ENCODE measurements around the gene OR11H6.
"Not testable (repeated sequence)": the region's sequence is repeated elsewhere in the genome, so short reads cannot be mapped to it uniquely, and the experiment has no call there.

Gene OR11H6

DNA sequence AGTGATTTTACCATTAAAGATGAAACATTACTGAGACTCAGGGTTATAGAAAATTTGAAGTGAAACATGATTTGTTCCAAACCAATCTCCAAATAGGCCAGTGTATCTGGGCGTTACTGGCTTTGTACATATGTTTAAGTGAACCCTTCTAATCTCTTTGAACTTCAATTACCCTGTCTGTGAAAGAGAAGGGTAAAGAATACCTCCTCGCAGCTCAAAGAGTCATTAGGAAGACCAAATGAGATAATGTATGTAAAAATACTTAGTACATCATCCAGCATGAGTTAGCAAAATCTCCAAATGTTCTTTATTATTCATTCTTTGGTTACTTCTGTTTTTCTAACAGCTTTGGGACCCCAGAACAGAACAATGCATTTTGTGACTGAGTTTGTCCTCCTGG lies at the start of gene OR11H6:
Gene OR11H6, plus strand, starts transcription at position 301 of the 400 bp plus-strand sequence. Its CDS starts 0 bp downstream, at position 301.
- Histone ChIP-seq H3K36me3 (ENCODE audit: control insufficient read depth in 5 of 5, insufficient read depth in 5 of 5, low read length in 5 of 5) (no peaks in the 10 kb centered on the region), H3K4me1 (ENCODE audit: control insufficient read depth in 5 of 5, insufficient read depth in 5 of 5, low read length in 5 of 5) (peaks cover 0 to 1% (median 0%) of the 10 kb centered on the region in 5 donors), H3K27ac (ENCODE audit: low read depth, low read length) (no peak within 1 kb of the TSS), H3K4me3 (ENCODE audit: low read depth in 1 of 5, low read length in 5 of 5) (no peak within 1 kb of the TSS), H3K9ac (ENCODE audit: low read length in 5 of 5) (no peak within 1 kb of the TSS), H3K9me3 (ENCODE audit: control insufficient read depth in 5 of 5, low read length in 5 of 5) (peaks cover 0 to 3% (median 0%) of the 10 kb centered on the region in 5 donors), H3K27me3 (ENCODE audit: control insufficient read depth in 5 of 5, insufficient read depth in 4 of 5, low read length in 5 of 5) (no peaks in the 10 kb centered on the region)

- H3K27me3 ChIP-seq (ENCODE audit: control insufficient read depth in 5 of 5, insufficient read depth in 4 of 5, low read length in 5 of 5); H3K36me3 ChIP-seq (ENCODE audit: control insufficient read depth in 5 of 5, insufficient read depth in 5 of 5, low read length in 5 of 5); H3K9ac ChIP-seq (ENCODE audit: low read length in 5 of 5); H3K4me1 ChIP-seq (ENCODE audit: control insufficient read depth in 5 of 5, insufficient read depth in 5 of 5, low read length in 5 of 5); H3K27ac ChIP-seq (ENCODE audit: low read depth, low read length); H3K4me3 ChIP-seq (ENCODE audit: low read depth in 1 of 5, low read length in 5 of 5); H3K9me3 ChIP-seq (ENCODE audit: control insufficient read depth in 5 of 5, low read length in 5 of 5): not testable (repeated sequence)
Measured at GRCh38 chr14:20174205-20174604, 49.3 kb upstream of the OR11H6 start.

DNA sequence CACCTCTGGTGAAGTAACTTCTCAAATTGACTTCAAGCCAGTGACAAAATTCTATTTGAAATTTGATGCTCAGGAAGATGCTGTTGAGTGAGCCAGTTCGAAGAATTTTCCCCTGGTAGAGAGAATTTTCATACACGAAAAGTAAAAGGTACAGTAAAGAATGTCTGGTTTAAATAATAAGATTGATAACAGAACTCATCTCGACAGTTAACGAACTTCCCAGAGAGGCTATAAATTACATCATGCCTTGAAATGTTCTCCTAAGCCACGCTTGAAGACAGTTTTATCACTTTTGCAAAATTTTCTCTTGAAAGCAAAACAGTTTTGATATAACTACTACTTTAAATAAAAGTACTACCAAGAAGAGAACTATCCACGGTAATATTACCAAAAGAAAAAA lies 47.2 kb upstream of the OR11H6 start:
- H3K4me3 ChIP-seq (ENCODE audit: low read depth in 1 of 5, low read length in 5 of 5) = no peak overlapping the region
- H3K27ac ChIP-seq (ENCODE audit: low read depth, low read length) = no peak overlapping the region
- peaks cover 0 to 4% (median 0%) of the 10 kb centered on the region in 5 donors for H3K4me1 ChIP-seq (ENCODE audit: control insufficient read depth in 5 of 5, insufficient read depth in 5 of 5, low read length in 5 of 5)
- no peaks in the 10 kb centered on the region for H3K27me3 ChIP-seq (ENCODE audit: control insufficient read depth in 5 of 5, insufficient read depth in 4 of 5, low read length in 5 of 5)
- no peaks in the 10 kb centered on the region for H3K36me3 ChIP-seq (ENCODE audit: control insufficient read depth in 5 of 5, insufficient read depth in 5 of 5, low read length in 5 of 5)
- no peak overlapping the region for H3K9ac ChIP-seq (ENCODE audit: low read length in 5 of 5)
- peaks cover 0 to 3% (median 0%) of the 10 kb centered on the region in 5 donors for H3K9me3 ChIP-seq (ENCODE audit: control insufficient read depth in 5 of 5, low read length in 5 of 5)

DNA sequence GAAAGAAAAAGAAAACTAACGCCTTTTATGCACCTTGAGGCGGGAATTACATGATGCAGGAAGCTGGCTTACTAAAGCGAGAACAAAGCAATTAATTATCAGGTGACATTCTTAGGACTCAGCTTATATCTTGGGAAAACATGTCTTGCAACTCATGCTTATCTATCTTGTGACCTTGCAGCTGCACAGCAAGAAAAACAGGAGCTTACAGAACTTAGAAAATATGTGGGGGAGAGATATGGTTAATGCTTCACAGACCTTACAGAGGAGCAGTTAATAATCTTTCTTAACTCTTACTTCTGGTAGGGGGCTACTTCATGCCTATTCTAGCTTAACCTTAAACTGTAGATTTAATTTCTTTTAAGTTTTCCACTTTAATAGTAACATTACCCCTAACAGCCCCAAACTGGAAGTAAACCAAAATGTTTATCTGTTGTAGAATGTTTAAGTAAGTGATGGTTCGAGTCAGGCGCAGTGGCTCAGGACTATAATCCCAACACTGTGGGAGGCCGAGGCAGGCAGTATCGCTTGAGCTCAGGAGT lies 46.0 kb upstream of the OR11H6 start:
- Histone ChIP-seq H3K36me3 (ENCODE audit: control insufficient read depth in 5 of 5, insufficient read depth in 5 of 5, low read length in 5 of 5) (no peaks in the 10 kb centered on the region), H3K4me1 (ENCODE audit: control insufficient read depth in 5 of 5, insufficient read depth in 5 of 5, low read length in 5 of 5) (peaks cover 0 to 4% (median 0%) of the 10 kb centered on the region in 5 donors), H3K27ac (ENCODE audit: low read depth, low read length) (no peak overlapping the region), H3K27me3 (ENCODE audit: control insufficient read depth in 5 of 5, insufficient read depth in 4 of 5, low read length in 5 of 5) (no peaks in the 10 kb centered on the region), H3K9me3 (ENCODE audit: control insufficient read depth in 5 of 5, low read length in 5 of 5) (peaks cover 0 to 3% (median 0%) of the 10 kb centered on the region in 5 donors), H3K9ac (ENCODE audit: low read length in 5 of 5) (no peak overlapping the region), H3K4me3 (ENCODE audit: low read depth in 1 of 5, low read length in 5 of 5) (no peak overlapping the region)

GRCh38 chr14:20179218-20179617 lies 44.3 kb upstream of the OR11H6 start:
- Histone ChIP-seq H3K27ac (ENCODE audit: low read depth, low read length) (no peak overlapping the region), H3K4me1 (ENCODE audit: control insufficient read depth in 5 of 5, insufficient read depth in 5 of 5, low read length in 5 of 5) (peaks cover 0 to 4% (median 0%) of the 10 kb centered on the region in 5 donors), H3K4me3 (ENCODE audit: low read depth in 1 of 5, low read length in 5 of 5) (no peak overlapping the region), H3K27me3 (ENCODE audit: control insufficient read depth in 5 of 5, insufficient read depth in 4 of 5, low read length in 5 of 5) (no peaks in the 10 kb centered on the region), H3K36me3 (ENCODE audit: control insufficient read depth in 5 of 5, insufficient read depth in 5 of 5, low read length in 5 of 5) (no peaks in the 10 kb centered on the region), H3K9me3 (ENCODE audit: control insufficient read depth in 5 of 5, low read length in 5 of 5) (peaks cover 0 to 3% (median 0%) of the 10 kb centered on the region in 5 donors), H3K9ac (ENCODE audit: low read length in 5 of 5) (no peak overlapping the region)

- Histone ChIP-seq H3K9me3 (ENCODE audit: control insufficient read depth in 5 of 5, low read length in 5 of 5) (peaks cover 0 to 3% (median 0%) of the 10 kb centered on the region in 5 donors), H3K27me3 (ENCODE audit: control insufficient read depth in 5 of 5, insufficient read depth in 4 of 5, low read length in 5 of 5) (no peaks in the 10 kb centered on the region), H3K36me3 (ENCODE audit: control insufficient read depth in 5 of 5, insufficient read depth in 5 of 5, low read length in 5 of 5) (no peaks in the 10 kb centered on the region), H3K9ac (ENCODE audit: low read length in 5 of 5) (no peak overlapping the region), H3K27ac (ENCODE audit: low read depth, low read length) (no peak overlapping the region), H3K4me3 (ENCODE audit: low read depth in 1 of 5, low read length in 5 of 5) (no peak overlapping the region), H3K4me1 (ENCODE audit: control insufficient read depth in 5 of 5, insufficient read depth in 5 of 5, low read length in 5 of 5) (peaks cover 0 to 4% (median 0%) of the 10 kb centered on the region in 5 donors)
Measured at GRCh38 chr14:20179880-20180279, 43.6 kb upstream of the OR11H6 start.

GRCh38 chr14:20180486-20180885 lies 43.0 kb upstream of the OR11H6 start:
- H3K27me3 ChIP-seq (ENCODE audit: control insufficient read depth in 5 of 5, insufficient read depth in 4 of 5, low read length in 5 of 5) = no peaks in the 10 kb centered on the region
- no peaks in the 10 kb centered on the region for H3K36me3 ChIP-seq (ENCODE audit: control insufficient read depth in 5 of 5, insufficient read depth in 5 of 5, low read length in 5 of 5)
- H3K4me1 ChIP-seq (ENCODE audit: control insufficient read depth in 5 of 5, insufficient read depth in 5 of 5, low read length in 5 of 5) = peaks cover 0 to 4% (median 0%) of the 10 kb centered on the region in 5 donors
- no peak overlapping the region for H3K9ac ChIP-seq (ENCODE audit: low read length in 5 of 5)
- no peak overlapping the region for H3K27ac ChIP-seq (ENCODE audit: low read depth, low read length)
- H3K4me3 ChIP-seq (ENCODE audit: low read depth in 1 of 5, low read length in 5 of 5) = no peak overlapping the region
- H3K9me3 ChIP-seq (ENCODE audit: control insufficient read depth in 5 of 5, low read length in 5 of 5) = peaks cover 0 to 3% (median 0%) of the 10 kb centered on the region in 5 donors

- no peak overlapping the region for H3K9ac ChIP-seq (ENCODE audit: low read length in 5 of 5)
Measured at GRCh38 chr14:20184181-20184580, 39.3 kb upstream of the OR11H6 start.

GRCh38 chr14:20190596-20190995 lies 32.9 kb upstream of the OR11H6 start, which contains the start of gene OR11G2:
TSS of gene OR11G2 (plus strand) at chr14:20190896. CDS start at chr14:20197438, 6,542 bp downstream.
- peaks cover 0 to 3% (median 0%) of the 10 kb centered on the region in 5 donors for H3K27me3 ChIP-seq (ENCODE audit: control insufficient read depth in 5 of 5, insufficient read depth in 4 of 5, low read length in 5 of 5)
- no peak within 1 kb of the TSS for H3K4me3 ChIP-seq (ENCODE audit: low read depth in 1 of 5, low read length in 5 of 5)
- no peak within 1 kb of the TSS for H3K27ac ChIP-seq (ENCODE audit: low read depth, low read length)
- no peaks in the 10 kb centered on the region for H3K9me3 ChIP-seq (ENCODE audit: control insufficient read depth in 5 of 5, low read length in 5 of 5)
- H3K36me3 ChIP-seq (ENCODE audit: control insufficient read depth in 5 of 5, insufficient read depth in 5 of 5, low read length in 5 of 5) = no peaks in the 10 kb centered on the region
- H3K9ac ChIP-seq (ENCODE audit: low read length in 5 of 5) = no peak within 1 kb of the TSS
- H3K4me1 ChIP-seq (ENCODE audit: control insufficient read depth in 5 of 5, insufficient read depth in 5 of 5, low read length in 5 of 5) = no peaks in the 10 kb centered on the region

More at GRCh38 chr14:20184181-20184580, 39.3 kb upstream of the OR11H6 start:
- peaks cover 0 to 3% (median 0%) of the 10 kb centered on the region in 5 donors for H3K27me3 ChIP-seq (ENCODE audit: control insufficient read depth in 5 of 5, insufficient read depth in 4 of 5, low read length in 5 of 5)
- peaks cover 0 to 4% (median 0%) of the 10 kb centered on the region in 5 donors for H3K4me1 ChIP-seq (ENCODE audit: control insufficient read depth in 5 of 5, insufficient read depth in 5 of 5, low read length in 5 of 5)
- H3K4me3 ChIP-seq (ENCODE audit: low read depth in 1 of 5, low read length in 5 of 5) = no peak overlapping the region
- H3K9me3 ChIP-seq (ENCODE audit: control insufficient read depth in 5 of 5, low read length in 5 of 5) = peaks cover 0 to 3% (median 0%) of the 10 kb centered on the region in 5 donors
- H3K36me3 ChIP-seq (ENCODE audit: control insufficient read depth in 5 of 5, insufficient read depth in 5 of 5, low read length in 5 of 5) = no peaks in the 10 kb centered on the region
- H3K27ac ChIP-seq (ENCODE audit: low read depth, low read length) = no peak overlapping the region

DNA sequence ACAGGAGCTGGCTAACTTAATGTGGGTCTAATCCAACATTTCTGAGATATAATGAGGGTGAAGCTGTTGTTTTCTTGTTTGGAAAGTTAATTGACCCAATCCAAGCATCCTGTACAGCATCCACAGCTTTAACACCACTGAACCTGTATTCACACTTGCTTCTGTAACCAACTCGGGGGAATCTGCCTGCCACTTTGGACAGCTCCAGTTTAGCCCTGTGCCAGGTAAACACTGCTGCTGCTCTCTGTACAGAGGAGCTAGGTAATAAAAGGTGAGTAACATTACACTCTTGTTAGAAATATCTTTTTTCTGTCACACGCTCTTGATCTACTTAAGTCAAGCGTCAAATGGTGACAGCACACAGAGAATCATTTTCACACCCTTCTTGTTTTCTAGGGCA lies 32.1 kb upstream of the OR11H6 start:
- Histone ChIP-seq H3K9me3 (ENCODE audit: control insufficient read depth in 5 of 5, low read length in 5 of 5) (no peaks in the 10 kb centered on the region), H3K27me3 (ENCODE audit: control insufficient read depth in 5 of 5, insufficient read depth in 4 of 5, low read length in 5 of 5) (peaks cover 0 to 3% (median 0%) of the 10 kb centered on the region in 5 donors)

More for the DNA sequence above, 32.1 kb upstream of the OR11H6 start:
- Histone ChIP-seq H3K36me3 (ENCODE audit: control insufficient read depth in 5 of 5, insufficient read depth in 5 of 5, low read length in 5 of 5) (no peaks in the 10 kb centered on the region), H3K4me1 (ENCODE audit: control insufficient read depth in 5 of 5, insufficient read depth in 5 of 5, low read length in 5 of 5) (no peaks in the 10 kb centered on the region), H3K4me3 (ENCODE audit: low read depth in 1 of 5, low read length in 5 of 5) (no peak overlapping the region), H3K27ac (ENCODE audit: low read depth, low read length) (no peak overlapping the region), H3K9ac (ENCODE audit: low read length in 5 of 5) (no peak overlapping the region)

Measured in subcutaneous abdominal adipose tissue (tissue), 5 donors.